HT1080 (cell line): ENCODE results near the gene ZNF366. TPM values are rescaled to one million over a fixed set of nuclear protein-coding genes. Genes with fewer than 3 reads are reported as not detected.
"Not testable (repeated sequence)": the region's sequence is repeated elsewhere in the genome, so short reads cannot be mapped to it uniquely, and the experiment has no call there.

Experiments used
- DNase-seq: peaks from one replicate; pipeline ENCODE4 v3.0.0-alpha.2; 2015; ENCODE audit warnings: low read depth
- total RNA-seq: library from RNA; depleted of rRNA; stranded (reverse); fragments of >200 nt; shearing (Covaris generic); gene quantifications from 2 replicates; pipeline ENCODE4 v1.2.3, GENCODE V29; 2014; rRNA removed

ZNF366 gene
- total RNA-seq, 1 experiment from 2014 or later = not detected

DNA sequence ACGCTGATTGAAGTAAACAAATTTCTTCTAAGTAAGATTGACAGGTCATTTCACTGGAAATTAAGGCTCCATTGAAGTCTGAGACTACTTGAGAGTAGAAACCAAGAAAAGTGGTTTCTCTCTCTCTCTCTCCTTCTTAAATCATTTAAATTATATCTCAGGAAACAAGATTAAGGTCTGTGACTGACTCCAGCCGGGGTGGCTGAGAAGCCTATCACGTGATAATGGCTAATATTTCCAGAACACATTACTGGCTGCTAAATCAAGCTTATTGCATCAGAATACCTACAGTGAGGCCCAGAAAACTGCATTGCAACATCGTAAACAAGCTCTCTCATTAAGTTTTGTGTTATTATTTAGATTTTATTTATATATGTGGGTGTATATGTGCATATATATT is 98.6 kb downstream of the ZNF366 start:
- DNase-seq = no peak

DNA sequence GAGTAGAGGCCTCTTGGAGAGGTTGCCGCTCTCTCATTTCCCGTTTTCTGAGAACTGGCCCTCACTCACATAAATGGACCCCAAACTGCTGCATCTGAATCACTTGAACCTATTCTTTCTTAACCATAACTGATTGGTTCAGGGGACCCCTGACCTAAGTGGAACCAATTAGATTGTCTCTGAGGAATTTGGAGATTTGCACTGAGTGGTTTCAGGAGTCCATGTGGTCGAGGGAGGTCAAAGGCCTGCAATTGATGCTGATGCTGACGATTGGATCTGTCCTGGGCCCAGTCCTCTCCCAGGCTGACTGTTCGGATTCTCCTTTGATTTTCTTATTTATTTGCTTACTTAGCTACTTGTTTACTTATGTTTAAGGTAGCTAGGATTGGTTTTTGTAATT is 99.1 kb downstream of the ZNF366 start:
- no peak for DNase-seq

DNA sequence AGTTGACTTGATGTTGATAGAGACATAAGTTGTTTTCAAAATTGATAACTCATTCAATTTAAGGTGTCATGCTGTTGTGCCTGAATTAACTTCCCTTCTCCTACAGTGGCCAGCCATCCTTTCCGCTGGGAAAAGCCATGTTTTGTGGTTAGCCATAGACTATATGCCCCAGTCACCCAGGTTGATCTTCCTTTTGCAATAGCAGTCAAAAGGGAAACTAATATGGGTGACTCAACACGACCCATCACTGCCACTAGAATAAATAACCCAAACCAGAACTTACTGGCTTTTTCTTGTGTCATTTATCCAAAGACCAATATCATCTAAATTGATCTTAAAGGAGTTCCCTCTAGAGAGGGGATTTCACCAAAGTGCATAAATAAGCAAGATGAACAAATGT is 99.7 kb downstream of the ZNF366 start:
- peak; percentile 57 for DNase-seq

DNA sequence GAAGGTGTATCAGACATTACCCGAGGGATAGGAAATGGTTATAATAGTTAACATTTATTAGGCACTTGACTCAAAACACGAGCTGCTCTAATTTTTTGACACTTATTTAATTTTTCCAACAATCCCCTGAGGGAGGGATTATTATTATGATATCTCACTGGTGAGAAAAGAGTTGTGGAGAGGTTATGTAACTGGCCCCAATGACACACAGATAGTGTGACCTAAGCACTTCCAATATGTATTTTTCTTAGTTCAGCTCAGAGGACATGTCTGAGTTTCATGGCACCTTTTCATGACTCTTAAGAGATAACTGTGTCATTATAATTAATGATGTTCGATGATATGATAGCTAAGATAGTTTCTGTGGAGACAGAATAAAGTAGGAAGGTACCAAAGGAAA is 100.1 kb downstream of the ZNF366 start:
- no peak for DNase-seq

DNA sequence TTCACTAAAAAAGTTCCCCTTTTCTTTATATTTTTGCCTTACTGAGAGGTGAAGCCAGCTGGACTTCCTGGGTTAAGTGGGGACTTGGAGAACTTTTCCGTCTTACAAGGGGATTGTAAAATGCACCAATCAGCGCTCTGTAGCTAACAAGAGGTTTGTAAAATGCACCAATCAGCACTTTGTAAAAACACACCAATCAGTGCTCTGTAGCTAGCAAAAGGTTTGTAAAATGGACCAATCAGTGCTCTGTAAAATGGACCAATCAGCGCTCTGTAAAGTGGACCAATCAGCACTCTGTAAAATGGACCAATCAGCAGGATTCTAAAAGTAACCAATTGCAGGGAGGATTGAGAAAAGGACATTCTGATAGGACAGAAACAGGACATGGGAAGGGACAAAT is 102.4 kb downstream of the ZNF366 start:
- not testable (repeated sequence) for DNase-seq

DNA sequence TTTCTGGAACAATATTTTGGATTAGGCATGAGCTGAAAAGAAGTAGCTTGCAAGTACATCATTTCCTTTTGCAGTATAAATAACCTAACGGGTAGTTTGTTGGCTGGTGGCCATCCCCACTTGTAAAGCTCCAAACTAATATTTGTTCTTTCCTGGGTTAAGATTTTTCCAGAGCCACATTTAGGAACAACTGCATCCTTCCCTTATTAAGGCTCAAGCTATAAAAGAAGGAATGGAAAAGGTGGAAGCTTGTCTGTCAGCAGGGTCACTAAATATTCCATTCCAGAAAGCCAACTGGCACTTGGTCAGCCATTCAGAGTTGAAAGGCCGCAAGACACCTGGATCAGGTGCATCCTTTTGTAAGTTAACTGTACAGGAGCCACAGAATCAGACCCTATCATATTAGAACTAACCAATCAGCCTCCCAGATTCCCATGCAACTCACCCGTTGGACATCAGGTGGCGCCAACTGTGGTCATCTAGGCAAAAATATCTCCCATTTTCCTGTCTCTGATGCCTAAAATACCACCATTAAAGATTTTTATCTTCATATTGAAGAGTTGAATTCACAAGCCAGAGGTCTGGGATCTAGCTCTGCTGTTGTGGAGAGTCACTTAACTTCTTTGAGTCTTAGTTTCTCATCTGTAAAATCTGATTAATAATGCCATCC is 104.1 kb downstream of the ZNF366 start:
- no peak for DNase-seq

DNA sequence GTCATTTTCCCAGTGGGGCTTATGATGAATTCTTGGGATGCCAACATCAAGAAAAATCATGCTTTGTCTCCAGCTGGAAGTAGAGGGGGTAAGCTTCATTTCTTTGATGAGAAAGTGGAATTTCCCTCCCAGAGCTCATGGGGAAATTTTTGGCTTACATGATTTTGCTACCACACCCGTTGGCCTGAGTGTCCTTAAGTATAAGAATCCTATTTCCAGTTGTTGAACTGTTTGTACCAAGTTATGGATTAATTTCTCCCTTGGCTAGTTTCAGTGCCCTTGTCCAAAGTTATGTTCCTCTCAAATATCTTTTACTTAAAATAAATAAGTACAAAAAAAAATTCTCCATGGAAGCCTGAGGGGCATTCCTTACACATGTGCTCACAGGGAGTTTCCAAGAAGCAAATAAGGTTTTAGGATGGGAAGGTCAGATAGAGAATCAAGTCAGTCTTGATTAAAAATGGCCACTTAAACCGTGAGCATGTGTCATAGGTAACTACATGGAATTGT is 104.8 kb downstream of the ZNF366 start:
- no peak for DNase-seq

DNA sequence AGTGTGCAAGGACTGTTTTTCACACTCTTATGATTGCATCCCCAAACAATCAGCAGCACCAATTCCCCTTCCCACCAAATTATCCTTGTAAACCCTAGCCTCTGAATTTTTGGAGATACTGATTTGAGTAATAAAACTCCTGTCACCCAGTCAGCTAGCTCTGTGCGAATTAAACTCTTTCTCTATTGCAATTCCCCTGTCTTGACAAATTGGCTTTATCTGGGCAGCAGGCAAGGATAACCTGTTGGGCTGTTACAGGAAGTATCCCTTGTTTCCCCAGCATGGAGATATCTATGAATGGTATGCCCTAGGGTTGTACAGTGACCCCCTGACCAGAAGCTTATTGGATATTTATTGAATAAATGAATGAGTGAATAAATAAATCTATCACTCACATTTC is 106.3 kb downstream of the ZNF366 start:
- DNase-seq = no peak

DNA sequence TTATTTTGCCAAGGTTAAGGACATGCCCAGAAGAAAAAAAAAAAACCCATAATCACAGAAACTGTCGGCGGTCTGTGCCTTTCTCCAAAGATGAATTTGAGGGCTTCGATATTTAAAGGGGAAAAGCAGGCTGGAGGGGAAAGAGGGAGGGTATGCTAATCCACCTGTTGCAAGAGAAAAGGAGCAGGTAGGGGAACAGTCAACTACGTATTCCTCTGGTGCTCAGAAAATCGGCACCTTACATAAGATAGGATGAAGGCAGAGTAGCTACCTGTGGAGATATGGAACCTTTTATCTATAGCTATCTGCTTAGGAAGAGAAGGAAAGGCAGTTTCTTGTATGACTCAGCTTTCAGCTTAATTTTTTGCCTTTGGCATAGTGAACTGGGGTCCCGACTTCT is 109.4 kb downstream of the ZNF366 start:
- DNase-seq = no peak

DNA sequence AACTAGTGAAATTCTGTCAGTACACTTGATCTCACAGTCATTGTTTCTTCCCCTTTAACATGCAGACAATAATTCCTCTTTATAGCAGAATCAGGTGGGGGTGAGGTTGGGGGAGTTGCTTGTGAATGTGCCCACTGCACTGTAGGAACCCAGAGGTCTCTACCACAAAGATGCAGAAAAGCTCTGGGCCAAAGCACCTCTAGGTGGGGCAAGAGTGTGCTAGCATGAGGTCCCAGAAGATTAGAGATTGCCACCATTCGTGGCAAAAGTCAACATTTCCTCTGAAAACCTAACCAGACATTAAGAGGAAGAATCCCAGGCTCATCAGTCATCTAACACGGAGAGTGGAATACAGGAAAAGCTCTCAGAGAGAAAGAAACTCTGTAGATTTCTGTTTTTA is 112.5 kb downstream of the ZNF366 start:
- DNase-seq = peak; percentile 32

DNA sequence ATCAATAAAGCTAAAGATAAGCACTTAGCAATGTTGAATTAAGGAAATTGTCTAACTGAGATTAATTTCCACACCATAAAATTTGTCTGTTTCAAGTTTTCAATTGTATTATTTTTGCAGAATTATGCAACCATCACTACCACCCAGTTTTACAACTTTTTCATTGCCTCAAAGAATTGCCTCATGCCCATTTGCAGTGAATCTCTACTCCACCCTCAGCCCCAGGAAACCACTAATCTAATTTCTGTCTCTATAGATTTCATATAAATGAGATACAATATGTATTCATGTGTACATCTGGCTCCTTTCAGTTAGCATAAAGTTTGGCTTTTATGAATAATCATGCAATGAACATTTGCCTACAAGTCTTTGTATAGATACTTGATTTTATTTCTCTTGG is 114.2 kb downstream of the ZNF366 start:
- DNase-seq = no peak

Other genes with a start within 250 kb of the ZNF366 start
- gene MRPS27, start 187.2 kb downstream of the ZNF366 start, total RNA-seq = 130 and 131 TPM in 2 replicates
- 13.4 and 15.6 TPM in 2 replicates for gene PTCD2, start 187.0 kb downstream of the ZNF366 start, total RNA-seq